Measurements from ENCODE around the gene TAS2R60. TPM values are rescaled to one million over a fixed set of nuclear protein-coding genes. Genes with fewer than 3 reads are reported as not detected.

The TAS2R60 gene
- total RNA-seq, 1 experiment from 2014 or later: 0.24 TPM

DNA sequence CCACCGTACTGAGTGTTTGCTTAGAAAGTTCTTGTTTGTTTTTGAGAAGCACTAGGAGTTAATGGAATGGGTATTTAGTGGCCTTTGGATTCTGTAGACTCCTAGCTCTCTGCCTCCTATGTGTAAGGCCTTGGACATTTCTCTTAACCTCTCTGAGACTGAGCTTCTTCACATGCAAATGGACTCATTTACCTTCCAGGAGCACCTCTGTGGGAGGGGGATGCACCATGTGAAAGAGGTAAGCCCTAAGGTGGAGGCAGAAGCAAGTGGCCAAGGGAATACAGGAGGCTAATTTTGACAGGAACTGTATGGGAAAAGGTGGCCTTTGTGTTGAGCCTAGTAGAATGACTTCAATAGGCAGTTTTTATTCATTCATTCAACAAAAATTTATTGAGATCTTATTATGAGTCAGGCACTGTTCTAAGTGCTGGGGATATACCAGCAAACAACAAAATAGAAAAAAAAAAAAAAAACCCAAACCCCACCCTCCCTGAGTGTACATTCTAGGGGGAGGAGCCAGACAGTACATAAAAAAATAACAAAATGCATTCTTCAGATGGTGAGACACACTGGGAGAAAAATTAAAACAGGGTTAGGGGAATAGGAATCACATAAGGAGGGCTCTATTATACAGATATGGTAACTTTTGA is 25.4 kb upstream of the TAS2R60 start (continued):
- TF ChIP-seq ZNF532 (CRISPR knock-in tag; IDR thresholded peaks at IDR 0.05; ENCODE audit: borderline replicate concordance) (no peak), ATF3 (CRISPR knock-in tag; conservative IDR thresholded peaks at IDR 0.05) (no peak), SMAD3 (CRISPR knock-in tag; IDR thresholded peaks at IDR 0.05; ENCODE audit: borderline replicate concordance) (no peak), PRRX2 (CRISPR knock-in tag; IDR thresholded peaks at IDR 0.05) (no peak), CREB1 (CRISPR knock-in tag; IDR thresholded peaks at IDR 0.05) (no peak), JUN (CRISPR knock-in tag; IDR thresholded peaks at IDR 0.05) (no peak), JAZF1 (CRISPR knock-in tag; IDR thresholded peaks at IDR 0.05) (no peak), FOXJ3 (CRISPR knock-in tag; IDR thresholded peaks at IDR 0.05; ENCODE audit: borderline replicate concordance) (no peak), NFATC4 (CRISPR knock-in tag; IDR thresholded peaks at IDR 0.05) (no peak)
- TF ChIP-seq, protein P1, sequence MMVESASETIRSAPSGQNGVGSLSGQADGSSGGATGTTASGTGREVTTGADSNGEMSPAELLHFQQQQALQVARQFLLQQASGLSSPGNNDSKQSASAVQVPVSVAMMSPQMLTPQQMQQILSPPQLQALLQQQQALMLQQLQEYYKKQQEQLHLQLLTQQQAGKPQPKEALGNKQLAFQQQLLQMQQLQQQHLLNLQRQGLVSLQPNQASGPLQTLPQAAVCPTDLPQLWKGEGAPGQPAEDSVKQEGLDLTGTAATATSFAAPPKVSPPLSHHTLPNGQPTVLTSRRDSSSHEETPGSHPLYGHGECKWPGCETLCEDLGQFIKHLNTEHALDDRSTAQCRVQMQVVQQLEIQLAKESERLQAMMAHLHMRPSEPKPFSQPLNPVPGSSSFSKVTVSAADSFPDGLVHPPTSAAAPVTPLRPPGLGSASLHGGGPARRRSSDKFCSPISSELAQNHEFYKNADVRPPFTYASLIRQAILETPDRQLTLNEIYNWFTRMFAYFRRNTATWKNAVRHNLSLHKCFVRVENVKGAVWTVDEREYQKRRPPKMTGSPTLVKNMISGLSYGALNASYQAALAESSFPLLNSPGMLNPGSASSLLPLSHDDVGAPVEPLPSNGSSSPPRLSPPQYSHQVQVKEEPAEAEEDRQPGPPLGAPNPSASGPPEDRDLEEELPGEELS (CRISPR knock-in tag; IDR thresholded peaks at IDR 0.05): no peak
- TF ChIP-seq, protein P2, sequence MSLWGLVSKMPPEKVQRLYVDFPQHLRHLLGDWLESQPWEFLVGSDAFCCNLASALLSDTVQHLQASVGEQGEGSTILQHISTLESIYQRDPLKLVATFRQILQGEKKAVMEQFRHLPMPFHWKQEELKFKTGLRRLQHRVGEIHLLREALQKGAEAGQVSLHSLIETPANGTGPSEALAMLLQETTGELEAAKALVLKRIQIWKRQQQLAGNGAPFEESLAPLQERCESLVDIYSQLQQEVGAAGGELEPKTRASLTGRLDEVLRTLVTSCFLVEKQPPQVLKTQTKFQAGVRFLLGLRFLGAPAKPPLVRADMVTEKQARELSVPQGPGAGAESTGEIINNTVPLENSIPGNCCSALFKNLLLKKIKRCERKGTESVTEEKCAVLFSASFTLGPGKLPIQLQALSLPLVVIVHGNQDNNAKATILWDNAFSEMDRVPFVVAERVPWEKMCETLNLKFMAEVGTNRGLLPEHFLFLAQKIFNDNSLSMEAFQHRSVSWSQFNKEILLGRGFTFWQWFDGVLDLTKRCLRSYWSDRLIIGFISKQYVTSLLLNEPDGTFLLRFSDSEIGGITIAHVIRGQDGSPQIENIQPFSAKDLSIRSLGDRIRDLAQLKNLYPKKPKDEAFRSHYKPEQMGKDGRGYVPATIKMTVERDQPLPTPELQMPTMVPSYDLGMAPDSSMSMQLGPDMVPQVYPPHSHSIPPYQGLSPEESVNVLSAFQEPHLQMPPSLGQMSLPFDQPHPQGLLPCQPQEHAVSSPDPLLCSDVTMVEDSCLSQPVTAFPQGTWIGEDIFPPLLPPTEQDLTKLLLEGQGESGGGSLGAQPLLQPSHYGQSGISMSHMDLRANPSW (CRISPR knock-in tag; conservative IDR thresholded peaks at IDR 0.05; ENCODE audit: low read depth): no peak
- TF ChIP-seq, protein P3, sequence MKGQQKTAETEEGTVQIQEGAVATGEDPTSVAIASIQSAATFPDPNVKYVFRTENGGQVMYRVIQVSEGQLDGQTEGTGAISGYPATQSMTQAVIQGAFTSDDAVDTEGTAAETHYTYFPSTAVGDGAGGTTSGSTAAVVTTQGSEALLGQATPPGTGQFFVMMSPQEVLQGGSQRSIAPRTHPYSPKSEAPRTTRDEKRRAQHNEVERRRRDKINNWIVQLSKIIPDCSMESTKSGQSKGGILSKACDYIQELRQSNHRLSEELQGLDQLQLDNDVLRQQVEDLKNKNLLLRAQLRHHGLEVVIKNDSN (CRISPR knock-in tag; IDR thresholded peaks at IDR 0.05): no peak

DNA sequence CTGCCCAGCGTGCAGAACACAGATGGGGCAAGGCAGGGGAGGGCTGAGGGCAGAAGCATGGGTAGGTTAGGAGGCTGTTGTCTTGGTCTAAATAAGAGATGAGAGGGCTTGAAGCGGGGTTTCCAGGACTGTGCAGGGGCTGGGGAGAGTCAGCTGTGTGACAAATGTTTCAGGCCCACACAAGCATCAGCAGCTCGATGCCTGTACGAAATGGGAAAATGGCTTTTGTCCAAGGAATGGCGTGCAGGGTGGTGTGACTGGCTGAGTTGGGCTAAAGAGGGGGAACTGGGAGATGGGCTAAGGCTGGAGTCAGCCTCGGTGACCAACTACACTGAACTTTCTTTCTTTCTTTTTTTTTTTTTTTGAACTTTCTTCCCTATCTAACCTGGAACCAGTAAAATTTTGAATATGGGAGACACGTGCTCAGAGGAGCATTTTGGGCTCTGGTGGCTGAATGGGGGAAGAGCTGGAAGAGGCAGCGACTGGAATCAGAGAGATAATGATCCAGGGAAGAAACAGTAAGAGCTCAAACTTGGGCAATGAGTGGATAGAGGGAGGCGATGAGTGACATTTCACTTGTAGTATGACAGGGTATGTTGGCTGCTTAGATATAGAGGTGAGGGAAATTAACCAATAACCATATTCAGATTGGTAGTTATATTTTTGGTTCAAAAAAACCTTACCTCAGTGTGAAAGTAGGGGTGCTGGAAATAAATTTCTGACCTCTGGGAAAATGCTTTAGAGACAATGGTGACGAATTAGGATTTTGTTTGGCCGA is 24.4 kb upstream of the TAS2R60 start:
- Mint-ChIP-seq H3K36me3 (peaks cover 49% of the 10 kb centered on the region), H3K27me3 (ENCODE audit: low read depth) (no peaks in the 10 kb centered on the region), H3K4me1 (peaks cover 50% of the 10 kb centered on the region), H3K27ac (no peak overlapping the region), H3K4me3 (no peak overlapping the region), H3K9me3 (peaks cover 34% of the 10 kb centered on the region)
- TF ChIP-seq, protein P4, sequence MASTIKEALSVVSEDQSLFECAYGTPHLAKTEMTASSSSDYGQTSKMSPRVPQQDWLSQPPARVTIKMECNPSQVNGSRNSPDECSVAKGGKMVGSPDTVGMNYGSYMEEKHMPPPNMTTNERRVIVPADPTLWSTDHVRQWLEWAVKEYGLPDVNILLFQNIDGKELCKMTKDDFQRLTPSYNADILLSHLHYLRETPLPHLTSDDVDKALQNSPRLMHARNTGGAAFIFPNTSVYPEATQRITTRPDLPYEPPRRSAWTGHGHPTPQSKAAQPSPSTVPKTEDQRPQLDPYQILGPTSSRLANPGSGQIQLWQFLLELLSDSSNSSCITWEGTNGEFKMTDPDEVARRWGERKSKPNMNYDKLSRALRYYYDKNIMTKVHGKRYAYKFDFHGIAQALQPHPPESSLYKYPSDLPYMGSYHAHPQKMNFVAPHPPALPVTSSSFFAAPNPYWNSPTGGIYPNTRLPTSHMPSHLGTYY (CRISPR knock-in tag; IDR thresholded peaks at IDR 0.05): no peak
- POLR2A ChIA-PET: no interaction called here
- CTCF ChIA-PET: interaction anchor here (0.7 to 1.1 kb wide), 4 partner anchors 10 to 1988 kb away, joined by 3 to 4 read pairs (median 4); partner anchors contain the start of gene EPHA1
- ATAC-seq (no peak), DNase-seq (ENCODE audit: low spot score) (no peak)

Measured in WTC11 (cell line).